GM23338 (cell line): ENCODE data around the gene DOK1.

Experiments used
- EZH2 ChIP-seq: fragments of 200-600 bp; sonication (generic); IDR thresholded peaks from one replicate; pipeline ENCODE4 v1.8.0; 2017; ENCODE audit warnings: antibody characterized with exemption, mild to moderate bottlenecking, low read depth; ENCODE audit not compliant: unreplicated experiment
- EZH2phosphoT487 ChIP-seq: fragments of 200-600 bp; sonication (generic); IDR thresholded peaks from one replicate; pipeline ENCODE4 v1.8.1; 2018; ENCODE audit warnings: antibody characterized with exemption; ENCODE audit not compliant: unreplicated experiment
- TF ChIP-seq, protein P1 (sequence below), 2 experiments: fragments of 200-600 bp in 1 of 2; sonication (generic) in 1 of 2; conservative IDR thresholded peaks; 2 replicates each; pipeline versions ENCODE4 v1.5.1 to v1.6.1; 2016 to 2017; ENCODE audit warnings: antibody characterized with exemption in 2 of 2, low read depth in 2 of 2, mild to moderate bottlenecking in 2 of 2, moderate library complexity in 1 of 2

DNA sequence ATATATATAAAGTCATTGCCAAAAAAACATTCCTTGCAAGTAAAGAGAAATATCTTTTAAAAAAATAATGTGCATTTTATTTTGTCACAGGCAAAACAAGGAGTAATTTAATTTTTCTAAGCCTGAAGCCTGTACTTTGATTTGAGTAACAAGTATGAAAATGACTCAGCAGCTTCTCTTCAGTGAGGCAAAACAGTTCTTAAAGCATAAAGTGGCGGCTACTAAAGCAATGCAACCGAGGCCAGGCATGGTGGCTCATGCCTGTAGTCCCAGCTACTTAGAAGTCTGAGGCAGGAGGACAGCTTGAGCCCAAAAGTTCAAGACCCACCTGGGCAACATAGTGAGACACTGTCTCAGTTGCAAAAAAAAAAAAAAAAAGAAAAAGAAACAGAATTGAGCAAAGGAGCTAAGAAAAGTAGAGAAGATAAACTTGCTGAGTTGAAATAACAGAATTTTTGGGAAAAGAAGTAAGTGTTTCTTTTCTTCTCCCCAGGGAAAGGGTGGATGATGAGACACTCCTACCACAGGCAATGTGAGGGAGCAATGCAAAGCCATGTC lies 29.6 kb downstream of the DOK1 start:
- TF ChIP-seq, protein P1, sequence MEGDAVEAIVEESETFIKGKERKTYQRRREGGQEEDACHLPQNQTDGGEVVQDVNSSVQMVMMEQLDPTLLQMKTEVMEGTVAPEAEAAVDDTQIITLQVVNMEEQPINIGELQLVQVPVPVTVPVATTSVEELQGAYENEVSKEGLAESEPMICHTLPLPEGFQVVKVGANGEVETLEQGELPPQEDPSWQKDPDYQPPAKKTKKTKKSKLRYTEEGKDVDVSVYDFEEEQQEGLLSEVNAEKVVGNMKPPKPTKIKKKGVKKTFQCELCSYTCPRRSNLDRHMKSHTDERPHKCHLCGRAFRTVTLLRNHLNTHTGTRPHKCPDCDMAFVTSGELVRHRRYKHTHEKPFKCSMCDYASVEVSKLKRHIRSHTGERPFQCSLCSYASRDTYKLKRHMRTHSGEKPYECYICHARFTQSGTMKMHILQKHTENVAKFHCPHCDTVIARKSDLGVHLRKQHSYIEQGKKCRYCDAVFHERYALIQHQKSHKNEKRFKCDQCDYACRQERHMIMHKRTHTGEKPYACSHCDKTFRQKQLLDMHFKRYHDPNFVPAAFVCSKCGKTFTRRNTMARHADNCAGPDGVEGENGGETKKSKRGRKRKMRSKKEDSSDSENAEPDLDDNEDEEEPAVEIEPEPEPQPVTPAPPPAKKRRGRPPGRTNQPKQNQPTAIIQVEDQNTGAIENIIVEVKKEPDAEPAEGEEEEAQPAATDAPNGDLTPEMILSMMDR (conservative IDR thresholded peaks at IDR 0.05; ENCODE audit: low read depth in 2 of 2) = no peak
- TF ChIP-seq EZH2 (no peak), EZH2phosphoT487 (no peak)
